Muscle of leg (tissue), 11 donors: ENCODE measurements around the gene RNF157. TPM values are rescaled to one million over a fixed set of nuclear protein-coding genes. Genes with fewer than 3 reads are reported as not detected.
"Not testable (repeated sequence)": the region's sequence is repeated elsewhere in the genome, so short reads cannot be mapped to it uniquely, and the experiment has no call there.

ENCODE experiments used
- DNase-seq: peaks from one replicate; pipeline ENCODE4 v3.0.0; 2013
- H3K27ac ChIP-seq: one replicate; pipeline ENCODE4 v1.5.1; 2013; ENCODE audit warnings: mild to moderate bottlenecking, low read length, control low read depth
- H3K27me3 ChIP-seq: one replicate; pipeline ENCODE4 v1.6.1; 2013; ENCODE audit warnings: low read length; ENCODE audit not compliant: control insufficient read depth, insufficient read depth
- H3K36me3 ChIP-seq: one replicate; pipeline ENCODE4 v1.6.1; 2013; ENCODE audit warnings: low read length; ENCODE audit not compliant: control insufficient read depth, insufficient read depth
- H3K4me1 ChIP-seq: one replicate; pipeline ENCODE4 v1.6.1; 2013; ENCODE audit warnings: low read length; ENCODE audit not compliant: control insufficient read depth, insufficient read depth
- H3K4me3 ChIP-seq: one replicate; pipeline ENCODE4 v1.5.1; 2013; ENCODE audit warnings: low read length, control low read depth
- H3K9me3 ChIP-seq: replicated peaks from 2 replicates; pipeline ENCODE4 v1.6.1; 2013; ENCODE audit warnings: low read depth, low read length; ENCODE audit not compliant: control insufficient read depth
- WGBS: methylation state at CpG from one replicate; pipeline ENCODE4 v1.1.5; 2013; ENCODE audit warnings: missing lambda C conversion rate; ENCODE audit not compliant: insufficient coverage; 5-methylcytosine and 5-hydroxymethylcytosine counted together
- polyA plus RNA-seq, 8 donors: library from polyadenylated mRNA; unstranded; fragments of 120-200 nt; gene quantifications; one replicate each; pipeline versions ENCODE4 v1.2.1 to v1.2.3, GENCODE V29; 2013; ENCODE audit warnings: inconsistent platforms in 1 of 8, low replicate concordance in 1 of 8; ENCODE audit not compliant: insufficient read length in 8 of 8, insufficient read depth in 1 of 8
- total RNA-seq: library from RNA; stranded (reverse); fragments of 120-200 nt; gene quantifications from one replicate; pipeline ENCODE4 v1.2.4, GENCODE V29; 2013

Gene RNF157
- total and polyA plus RNA-seq, 9 donors, result 5.5 to 11.1 (median 10.0) TPM

DNA sequence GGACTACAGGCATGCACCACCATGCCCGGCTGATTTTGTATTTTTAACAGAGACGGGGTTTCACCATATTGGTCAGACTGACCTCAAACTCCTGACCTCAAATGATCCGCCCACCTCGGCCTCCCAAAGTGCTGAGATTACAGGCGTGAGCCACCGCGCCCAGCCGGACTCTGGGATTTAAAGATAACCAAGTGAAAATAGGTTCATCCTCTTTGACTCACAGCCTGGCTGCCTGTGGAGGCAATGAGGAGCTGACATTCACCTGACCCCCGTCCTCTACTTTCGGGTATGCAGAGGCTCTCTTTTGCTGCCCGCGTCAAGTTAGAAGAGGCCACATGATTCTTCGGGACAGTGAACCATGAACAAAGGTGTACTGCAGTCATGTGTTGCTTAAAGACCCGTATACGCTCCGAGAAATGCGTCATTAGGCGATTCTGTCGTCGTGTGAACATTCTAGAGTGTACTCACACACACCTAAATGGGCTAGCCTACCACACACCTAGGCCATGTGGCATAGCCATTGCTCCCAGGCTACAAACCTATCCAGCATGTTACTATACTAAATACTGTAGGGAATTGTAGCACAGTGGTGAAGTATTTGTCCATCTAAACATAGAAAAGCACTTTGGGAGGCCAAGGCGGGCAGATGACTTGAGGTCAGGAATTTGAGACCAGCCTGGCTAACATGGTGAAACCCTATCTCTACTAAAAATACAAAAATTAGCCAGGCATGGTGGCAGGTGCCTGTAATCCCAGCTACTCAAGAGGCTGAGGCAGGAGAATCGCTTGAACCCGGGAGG lies 12.9 kb upstream of the RNF157 start:
- H3K27me3 ChIP-seq, H3K4me3 ChIP-seq, H3K36me3 ChIP-seq, DNase-seq, H3K9me3 ChIP-seq: not testable (repeated sequence)
- Histone ChIP-seq H3K4me1 (peaks cover 21% of the 10 kb centered on the region), H3K27ac (peak overlapping the region; percentile 20)
- 93% methylated on average over 14 of the region's 23 CpGs for WGBS

DNA sequence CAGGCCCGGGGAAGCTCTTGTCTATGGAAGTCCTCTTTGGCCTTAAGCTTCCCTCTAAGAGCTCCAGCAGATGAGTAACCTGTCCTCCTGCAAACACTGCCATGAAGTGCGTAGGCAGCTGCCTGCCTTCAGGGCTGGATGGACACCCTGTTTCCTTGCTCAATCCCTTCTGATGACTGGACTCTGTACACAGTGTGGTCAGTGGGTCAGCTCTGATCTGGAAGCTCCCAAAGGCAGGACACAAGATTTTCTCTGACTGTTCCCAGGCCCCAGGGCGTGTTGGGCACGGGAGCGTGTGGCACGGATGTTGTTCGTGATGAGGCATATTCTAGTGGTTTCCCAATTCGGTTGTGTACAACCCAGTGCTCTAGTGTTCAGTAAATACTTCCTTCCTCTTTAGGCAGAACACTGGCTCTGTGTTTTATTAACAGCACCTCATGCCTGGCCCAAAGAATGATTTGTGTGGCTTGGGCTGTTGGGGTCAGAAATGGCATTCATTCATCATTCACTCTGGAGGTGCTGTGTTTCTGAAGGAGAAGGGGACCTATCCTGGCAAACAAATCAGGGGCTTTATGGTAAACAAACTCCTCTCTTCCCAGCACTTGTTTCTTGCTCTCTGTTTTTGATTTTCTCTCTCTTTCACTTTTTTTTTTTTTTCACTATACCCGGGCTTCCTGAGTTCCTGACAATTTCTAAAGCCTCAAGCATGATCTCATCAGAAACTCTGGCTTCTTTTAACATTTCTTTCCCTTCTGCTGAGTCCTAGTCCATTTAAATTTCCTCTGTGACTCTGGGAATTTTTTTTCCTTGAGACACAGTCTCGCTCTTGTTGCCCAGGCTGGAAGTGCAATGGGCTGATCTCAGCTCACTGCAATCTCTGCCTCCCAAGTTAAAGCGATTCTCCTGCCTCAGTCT lies 12.0 kb upstream of the RNF157 start:
- peak overlapping the region; percentile 44 for H3K27ac ChIP-seq
- H3K4me1 ChIP-seq, result peaks cover 21% of the 10 kb centered on the region
- WGBS, result 47% methylated on average over 6 of the region's 11 CpGs

DNA sequence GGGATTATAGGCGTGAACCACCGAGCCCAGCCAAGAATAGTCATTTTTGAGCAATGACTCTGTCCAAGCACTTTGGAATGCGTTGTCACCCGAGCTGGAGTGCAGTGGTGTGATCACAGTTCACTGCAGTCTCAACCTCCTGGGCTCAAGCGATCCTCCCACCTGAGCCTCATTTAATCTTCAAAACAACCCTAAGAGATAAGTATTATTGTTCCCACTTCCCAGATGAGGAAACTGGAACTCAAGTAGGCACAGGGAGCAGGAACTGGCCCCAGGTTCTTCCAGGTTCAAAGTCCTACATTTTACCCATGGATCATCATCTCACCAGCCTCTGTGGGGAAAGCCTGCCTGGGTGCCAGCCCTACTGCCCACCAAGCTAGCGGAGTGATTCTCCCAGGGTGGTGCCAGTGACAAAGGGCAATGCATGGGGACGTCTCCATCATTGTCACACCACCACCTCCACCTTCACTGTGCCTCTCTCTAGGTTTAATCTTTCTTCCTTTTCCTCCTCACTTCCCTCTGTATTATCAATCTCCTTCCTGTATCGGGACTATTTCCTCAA lies 11.3 kb upstream of the RNF157 start:
- Histone ChIP-seq H3K27ac (peak overlapping the region; percentile 44), H3K9me3 (no peaks in the 10 kb centered on the region), H3K4me3 (no peak overlapping the region), H3K27me3 (no peaks in the 10 kb centered on the region), H3K36me3 (no peaks in the 10 kb centered on the region), H3K4me1 (peaks cover 23% of the 10 kb centered on the region)
- WGBS, result 81% methylated on average over 7 of the region's 8 CpGs
- no peak for DNase-seq

More for the DNA sequence above, 12.0 kb upstream of the RNF157 start:
- DNase-seq, result peak; percentile 53
- Histone ChIP-seq H3K9me3 (no peaks in the 10 kb centered on the region), H3K36me3 (no peaks in the 10 kb centered on the region), H3K4me3 (no peak overlapping the region), H3K27me3 (no peaks in the 10 kb centered on the region)

DNA sequence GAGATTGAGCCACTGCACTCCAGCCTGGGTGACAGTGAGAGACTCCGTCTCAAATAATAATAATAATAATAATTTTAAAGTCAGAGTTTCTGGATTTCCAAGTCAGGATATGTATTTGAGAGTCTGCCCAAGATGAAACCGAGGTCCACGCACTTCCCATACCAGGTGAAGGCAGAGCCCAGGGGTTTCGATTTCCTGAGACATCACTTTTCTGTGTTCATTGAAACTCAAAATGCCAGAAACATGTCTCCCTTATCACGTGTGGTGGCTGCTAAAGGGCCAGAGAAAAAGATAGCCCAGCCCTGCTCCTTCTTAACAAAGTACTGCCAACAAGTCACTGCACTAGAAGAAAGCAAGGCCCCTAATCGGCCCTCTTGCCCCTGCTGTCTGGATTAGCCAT lies 9.8 kb upstream of the RNF157 start:
- no peak for DNase-seq
- WGBS, result 87% methylated on average over 3 of the region's 6 CpGs
- peaks cover 31% of the 10 kb centered on the region for H3K4me1 ChIP-seq
- no peaks in the 10 kb centered on the region for H3K27me3 ChIP-seq
- H3K4me3 ChIP-seq, result no peak overlapping the region
- H3K27ac ChIP-seq, result no peak overlapping the region
- no peaks in the 10 kb centered on the region for H3K36me3 ChIP-seq
- H3K9me3 ChIP-seq, result no peaks in the 10 kb centered on the region

DNA sequence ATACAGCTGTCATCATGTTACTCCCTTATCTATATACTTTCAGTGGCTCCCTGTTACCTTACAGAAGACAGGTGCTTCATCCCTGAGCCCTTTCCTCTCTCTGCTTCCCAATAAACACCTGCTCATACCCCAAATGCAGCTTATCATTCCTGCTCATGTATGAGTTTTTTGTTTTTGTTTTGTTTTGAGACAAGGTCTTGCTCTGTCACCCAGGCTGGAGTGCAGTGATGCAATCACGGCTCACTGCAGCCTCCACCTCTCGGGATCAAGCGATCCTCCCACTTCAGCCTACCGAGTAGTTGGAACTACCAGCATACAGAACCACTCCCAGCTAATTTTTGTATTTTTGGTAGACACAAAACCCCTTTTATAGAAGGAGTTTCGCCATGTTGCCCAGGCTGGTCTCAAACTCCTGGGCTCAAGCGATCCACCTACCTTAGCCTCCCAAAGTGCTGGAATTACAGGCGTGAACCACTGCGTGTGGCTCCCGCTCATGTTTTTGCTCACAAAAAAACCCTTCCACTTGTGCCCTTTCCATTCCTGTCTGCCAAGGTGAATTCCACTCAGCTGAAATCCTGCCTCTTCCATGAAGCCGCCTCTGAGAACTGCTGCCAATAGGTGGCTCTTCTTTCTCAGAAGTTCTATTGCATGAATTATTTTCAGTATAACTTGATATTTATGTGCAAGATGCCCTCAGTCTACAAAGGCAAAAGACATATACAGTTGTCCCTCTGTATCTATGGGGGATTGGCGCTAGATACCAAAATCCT lies 7.9 kb upstream of the RNF157 start:
- Histone ChIP-seq H3K9me3 (no peaks in the 10 kb centered on the region), H3K27me3 (peaks cover 3% of the 10 kb centered on the region), H3K36me3 (no peaks in the 10 kb centered on the region), H3K27ac (no peak overlapping the region), H3K4me1 (peaks cover 25% of the 10 kb centered on the region), H3K4me3 (no peak overlapping the region)
- no peak for DNase-seq
- WGBS, result 57% methylated on average over 5 of the region's 11 CpGs

DNA sequence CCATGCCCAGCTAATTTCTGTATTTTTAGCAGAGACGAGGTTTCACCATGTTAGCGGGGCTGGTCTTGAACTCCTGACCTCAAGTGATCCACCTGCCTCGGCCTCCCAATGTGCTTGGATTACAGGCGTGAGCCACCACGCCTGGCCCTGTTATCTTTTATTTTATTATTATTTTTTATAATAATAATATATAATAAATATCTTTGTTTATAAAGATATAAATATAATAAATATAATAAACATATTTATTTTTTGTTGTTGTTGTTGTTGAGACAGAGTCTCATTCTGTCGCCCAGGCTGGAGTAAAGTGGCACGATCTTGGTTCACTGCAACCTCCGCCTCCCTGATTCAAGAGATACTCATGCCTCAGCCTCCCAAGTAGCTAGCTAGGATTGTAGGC lies 7.0 kb upstream of the RNF157 start:
- no peak for DNase-seq
- peaks cover 5% of the 10 kb centered on the region for H3K27me3 ChIP-seq
- H3K4me1 ChIP-seq, result peaks cover 17% of the 10 kb centered on the region
- no peak overlapping the region for H3K4me3 ChIP-seq
- WGBS, result 84% methylated on average over 4 of the region's 8 CpGs
- H3K27ac ChIP-seq, result no peak overlapping the region
- no peaks in the 10 kb centered on the region for H3K36me3 ChIP-seq
- H3K9me3 ChIP-seq, result no peaks in the 10 kb centered on the region

DNA sequence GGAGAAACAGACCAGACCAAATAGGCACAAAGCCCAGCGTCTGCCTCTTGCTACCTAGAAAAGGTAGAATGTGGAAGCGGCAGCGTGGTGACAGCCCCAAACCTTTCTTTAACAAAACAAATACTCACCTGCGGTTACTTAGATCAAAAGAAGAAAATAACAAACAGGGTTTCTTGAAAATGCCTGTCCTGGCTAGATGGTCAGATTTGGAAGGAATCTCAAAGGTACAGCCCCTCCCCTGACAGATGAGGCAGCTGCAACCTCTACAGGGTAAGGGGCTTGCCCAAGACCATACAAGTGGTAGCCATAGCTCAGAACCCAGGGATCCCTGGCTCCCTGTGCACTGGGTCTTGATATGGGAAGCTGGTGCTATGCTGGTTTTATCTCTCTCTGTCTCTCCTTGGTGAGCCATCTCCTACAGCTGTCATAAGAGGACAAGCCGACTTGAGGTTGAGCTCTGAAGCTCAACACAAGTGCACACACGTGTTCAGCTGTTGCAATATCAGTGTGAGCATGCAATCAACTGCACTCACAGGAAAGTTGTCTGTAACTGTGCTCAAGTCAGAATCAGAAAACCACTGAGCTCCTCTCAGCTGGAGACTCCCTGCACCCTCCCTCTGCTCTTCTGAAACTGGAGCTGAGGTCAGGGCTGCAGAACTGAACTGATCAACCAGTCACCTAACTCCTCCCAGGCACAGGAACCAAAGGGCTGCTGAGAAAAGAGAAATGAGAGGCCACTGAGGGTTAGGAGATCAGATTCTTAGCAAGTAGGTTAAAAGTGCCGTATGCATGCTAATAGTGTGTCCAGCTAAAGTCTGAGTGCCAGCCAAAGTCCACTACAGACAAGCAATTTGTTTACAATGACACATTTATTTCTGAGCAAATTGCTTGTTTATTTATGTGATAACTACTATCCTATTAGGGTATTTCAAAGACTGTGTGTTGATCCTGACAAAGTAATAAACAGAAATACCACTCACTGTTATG lies 6.1 kb upstream of the RNF157 start:
- Histone ChIP-seq H3K9me3 (no peaks in the 10 kb centered on the region), H3K27ac (peak overlapping the region; percentile 35), H3K27me3 (peaks cover 12% of the 10 kb centered on the region), H3K4me3 (no peak overlapping the region), H3K36me3 (no peaks in the 10 kb centered on the region), H3K4me1 (peaks cover 13% of the 10 kb centered on the region)
- no peak for DNase-seq
- WGBS, result 21% methylated on average over 2 of the region's 7 CpGs

DNA sequence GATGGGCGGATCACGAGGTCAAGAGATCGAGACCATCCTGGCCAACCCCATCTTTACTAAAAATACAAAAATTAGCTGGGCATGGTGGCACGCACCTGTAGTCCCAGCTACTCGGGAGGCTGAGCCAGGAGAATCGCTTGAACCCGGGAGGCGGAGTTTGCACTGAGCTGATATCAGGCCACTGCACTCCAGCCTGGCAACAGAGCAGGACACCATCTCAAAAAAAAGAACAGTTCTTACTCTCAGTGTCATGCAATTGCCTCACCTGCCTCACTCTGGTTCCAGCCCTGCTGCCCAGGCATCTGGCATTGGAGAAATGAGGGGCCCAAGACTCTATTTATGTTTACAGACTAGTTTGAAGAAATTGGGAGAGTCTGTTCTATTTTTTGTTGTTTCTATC lies 4.4 kb upstream of the RNF157 start:
- not testable (repeated sequence) for H3K9me3 ChIP-seq, H3K27ac ChIP-seq, H3K36me3 ChIP-seq, DNase-seq, H3K4me3 ChIP-seq
- H3K27me3 ChIP-seq, result peaks cover 20% of the 10 kb centered on the region
- H3K4me1 ChIP-seq, result peaks cover 19% of the 10 kb centered on the region
- 99% methylated on average over 8 of the region's 8 CpGs for WGBS
